GM12801 (cell line): ENCODE data around the gene GAB2.

Source experiments
- CTCF ChIP-seq: IDR thresholded peaks from one replicate; pipeline ENCODE4 v1.5.1; 2011; ENCODE audit warnings: control low read depth; ENCODE audit not compliant: insufficient read length; ENCODE audit errors: extremely low read depth

Gene GAB2

GRCh38 chr11:78230161-78230877 is 187.3 kb downstream of the GAB2 start:
- TF ChIP-seq CTCF, result no peak

GRCh38 chr11:78229106-78229505 is 188.5 kb downstream of the GAB2 start:
- TF ChIP-seq CTCF, result no peak

- TF ChIP-seq CTCF, result no peak
Observed at GRCh38 chr11:78228467-78228866, 189.2 kb downstream of the GAB2 start.

GRCh38 chr11:78227921-78228320 is 189.7 kb downstream of the GAB2 start:
- no peak for TF ChIP-seq CTCF

- TF ChIP-seq CTCF, result no peak
Observed at GRCh38 chr11:78226684-78227680, 190.6 kb downstream of the GAB2 start.

GRCh38 chr11:78224906-78225420 is 192.7 kb downstream of the GAB2 start:
- no peak for TF ChIP-seq CTCF

GRCh38 chr11:78224506-78224905 is 193.1 kb downstream of the GAB2 start:
- TF ChIP-seq CTCF, result no peak
